HuH-7 (cell line): ENCODE measurements around the gene CDCA4.
"Not testable (repeated sequence)": the region's sequence is repeated elsewhere in the genome, so short reads cannot be mapped to it uniquely, and the experiment has no call there.

Source experiments
- DNase-seq: peaks from one replicate; pipeline ENCODE4 v3.0.0; 2011; ENCODE audit warnings: low spot score

The CDCA4 gene

GRCh38 chr14:105033412-105033900 lies 12.6 kb upstream of the CDCA4 start:
- DNase-seq: not testable (repeated sequence)

DNA sequence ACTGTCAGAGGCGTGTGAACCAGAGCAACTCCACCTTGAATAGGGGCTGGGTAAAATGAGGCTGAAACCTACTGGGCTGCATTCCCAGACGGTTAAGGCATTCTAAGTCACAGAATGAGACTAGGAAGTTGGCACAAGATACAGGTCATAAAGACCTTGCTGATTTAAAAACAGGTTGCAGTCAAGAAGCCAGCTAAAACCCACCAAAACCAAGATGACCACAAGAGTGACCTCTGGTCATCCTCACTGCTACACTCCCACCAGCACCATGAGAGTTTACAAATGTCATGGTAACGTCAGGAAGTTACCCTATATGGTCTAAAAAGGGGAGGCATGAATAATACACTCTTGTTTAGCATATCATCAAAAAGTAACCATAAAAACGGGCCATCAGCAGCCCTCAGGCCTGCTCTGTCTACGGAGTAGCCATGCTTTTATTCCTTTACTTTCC lies 11.6 kb upstream of the CDCA4 start:
- DNase-seq: not testable (repeated sequence)

GRCh38 chr14:105030836-105031396 lies 10.0 kb upstream of the CDCA4 start:
- no peak for DNase-seq

DNA sequence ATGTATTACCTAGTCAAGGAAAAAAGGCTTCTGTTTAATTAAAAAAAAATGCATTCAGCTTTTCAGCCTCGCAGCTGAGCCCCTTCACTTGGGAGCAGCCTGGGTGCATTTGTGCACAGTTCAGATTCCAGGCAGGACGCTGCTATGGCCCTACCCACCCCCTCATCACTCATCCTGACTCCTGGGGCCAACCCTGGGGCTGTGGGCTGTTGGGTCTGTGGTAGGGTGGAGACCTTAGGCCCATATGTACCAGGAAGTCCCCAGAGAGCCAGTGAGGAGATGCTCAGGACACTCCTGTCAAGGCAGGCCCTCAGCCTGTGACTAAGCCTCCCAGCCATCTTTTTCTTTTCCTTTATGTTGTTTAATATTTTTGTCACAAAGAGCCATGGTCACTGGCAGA lies 9.3 kb upstream of the CDCA4 start:
- DNase-seq: no peak

DNA sequence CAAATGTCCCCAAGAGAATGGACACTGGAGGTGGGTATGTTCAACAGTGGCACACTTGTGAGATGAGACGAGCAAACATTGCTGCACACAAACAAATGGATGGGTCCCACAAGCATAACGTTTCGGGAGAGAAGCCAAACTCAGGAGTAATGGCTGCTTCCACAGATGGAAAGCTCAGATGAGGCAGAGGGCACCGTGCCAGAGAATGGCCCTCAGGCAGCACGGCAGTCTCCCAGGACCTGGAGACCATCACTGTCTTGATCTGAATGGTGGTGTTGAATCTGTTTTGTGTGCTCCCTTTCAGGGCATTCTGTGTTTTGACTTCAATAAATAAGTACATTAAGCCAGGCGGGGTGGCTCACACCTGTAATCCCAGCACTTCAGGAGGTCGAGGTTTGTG lies 8.5 kb upstream of the CDCA4 start:
- DNase-seq: no peak

GRCh38 chr14:105028251-105028927 lies 7.5 kb upstream of the CDCA4 start:
- no peak for DNase-seq

- DNase-seq: not testable (repeated sequence)
Measured at GRCh38 chr14:105027718-105028117, 6.8 kb upstream of the CDCA4 start.

- no peak for DNase-seq
Measured at GRCh38 chr14:105026802-105027563, 6.1 kb upstream of the CDCA4 start.

- no peak for DNase-seq
Measured at GRCh38 chr14:105026033-105026785, 5.3 kb upstream of the CDCA4 start.

DNA sequence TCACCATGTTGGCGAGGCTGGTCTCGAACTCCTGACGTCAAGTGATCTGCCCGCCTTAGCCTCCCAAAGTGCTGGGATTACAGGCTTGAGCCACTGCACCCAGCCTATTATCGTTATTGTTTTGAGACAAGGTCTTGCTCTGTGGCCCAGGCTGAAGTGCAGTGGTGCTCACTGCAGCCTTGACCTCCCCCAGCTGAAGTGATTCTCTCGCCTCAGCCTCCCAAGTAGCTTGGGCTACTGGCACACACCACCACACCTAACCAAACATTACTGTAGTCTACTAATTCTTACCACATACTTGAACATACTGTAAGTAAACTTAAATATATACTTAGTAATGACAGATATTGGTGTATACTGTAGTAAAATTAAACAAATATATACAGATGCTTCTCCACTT lies 4.5 kb upstream of the CDCA4 start:
- DNase-seq: no peak

DNA sequence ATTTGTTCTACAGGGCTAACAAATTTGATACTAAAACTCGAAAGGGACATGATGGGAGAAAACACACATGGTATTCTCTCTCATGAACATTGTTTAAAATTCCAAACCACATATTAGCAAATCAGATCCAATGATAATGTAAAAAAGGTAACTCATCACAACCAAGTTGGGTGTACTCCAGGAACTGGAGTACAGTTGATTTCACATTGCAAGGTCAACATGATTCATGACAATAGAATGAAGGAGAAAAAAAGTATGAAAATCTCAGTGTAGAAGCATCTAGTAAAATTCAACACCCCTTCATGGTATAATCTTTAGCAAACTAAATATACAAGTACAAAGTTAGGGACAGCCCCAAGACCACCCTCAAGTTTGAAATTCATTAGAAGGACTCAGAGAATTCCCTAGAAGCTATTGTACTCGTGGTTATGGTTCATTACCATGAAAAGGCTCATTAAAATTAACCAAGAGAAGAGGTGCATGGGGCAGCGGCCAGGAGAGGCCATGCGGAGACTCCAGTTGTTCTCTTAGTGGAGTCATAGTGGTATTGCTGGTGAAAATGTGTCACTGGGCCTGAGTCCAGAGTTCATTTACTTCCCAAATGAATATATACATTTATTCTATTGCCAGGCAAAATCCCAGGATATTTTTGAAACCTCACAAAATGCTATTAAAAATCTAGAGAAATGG lies 3.1 kb upstream of the CDCA4 start:
- no peak for DNase-seq

- DNase-seq: no peak
Measured at GRCh38 chr14:105023144-105023543, 2.3 kb upstream of the CDCA4 start.

DNA sequence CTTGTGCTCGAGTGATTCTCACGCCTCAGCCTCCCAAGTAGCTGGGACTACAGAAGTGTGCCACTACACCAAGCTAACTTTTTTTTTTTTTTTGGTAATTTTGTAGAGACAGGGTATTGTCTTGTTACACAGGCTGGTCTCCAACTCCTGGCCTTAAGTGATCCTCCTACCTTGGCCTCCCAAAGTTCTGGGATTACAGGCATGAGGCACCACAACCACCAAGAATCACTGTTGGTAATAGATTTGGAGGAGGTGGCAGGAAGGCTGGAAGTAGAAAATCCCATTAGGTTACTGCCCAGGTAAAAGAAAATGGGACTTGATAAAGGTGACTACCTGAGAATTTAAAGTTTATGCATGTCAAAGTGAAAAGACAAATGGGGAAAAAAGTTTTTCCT lies 1.4 kb upstream of the CDCA4 start:
- DNase-seq: no peak

- DNase-seq: peak; percentile 62
Measured at GRCh38 chr14:105021656-105022275, 883 bp upstream of the CDCA4 start.

GRCh38 chr14:105019861-105020814 lies 745 bp downstream of the CDCA4 start:
- DNase-seq: no peak

DNA sequence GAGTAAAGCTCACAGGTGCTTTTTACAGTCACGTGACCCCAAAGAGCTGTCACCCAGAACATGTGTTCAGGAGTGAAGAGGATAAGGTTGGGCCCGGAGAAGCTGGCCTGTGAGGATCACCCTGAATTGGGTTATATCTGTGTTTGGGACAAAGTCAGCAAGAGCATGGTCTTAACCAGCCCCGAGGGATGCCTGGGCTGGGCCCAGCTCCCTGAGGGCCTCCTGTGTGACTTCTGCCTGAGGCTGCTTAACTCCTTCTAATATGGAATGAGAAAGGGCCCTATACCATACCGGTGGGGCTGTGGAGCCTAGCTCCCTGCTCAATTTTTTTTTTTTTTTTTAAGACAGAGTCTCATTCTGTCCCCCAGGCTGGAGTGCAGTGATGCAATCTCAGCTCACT lies 2.5 kb downstream of the CDCA4 start:
- no peak for DNase-seq

DNA sequence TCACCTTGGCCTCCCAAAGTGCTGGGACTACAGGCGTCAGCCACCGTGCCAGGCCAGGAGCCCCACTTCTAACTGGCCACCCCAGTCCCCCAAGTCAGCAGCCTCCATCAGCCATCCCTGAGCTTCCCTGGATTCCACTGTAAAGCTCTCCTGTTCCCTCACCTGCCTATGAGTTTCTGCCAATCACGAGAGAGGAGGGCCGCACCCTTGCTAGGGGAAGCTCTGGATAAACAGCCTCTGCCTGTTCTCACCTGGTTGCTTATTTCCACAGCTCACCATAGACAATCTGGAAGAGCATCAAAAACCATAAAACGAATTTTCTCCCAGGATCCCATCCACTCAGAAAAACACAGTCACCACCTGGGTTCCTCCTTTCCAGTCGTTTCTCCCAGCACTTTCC lies 5.0 kb downstream of the CDCA4 start:
- no peak for DNase-seq

GRCh38 chr14:105015242-105015641 lies 5.6 kb downstream of the CDCA4 start:
- DNase-seq: no peak

GRCh38 chr14:105014631-105015030 lies 6.3 kb downstream of the CDCA4 start:
- DNase-seq: no peak

- DNase-seq: no peak
Measured at GRCh38 chr14:105014032-105014431, 6.9 kb downstream of the CDCA4 start.
